Rectal smooth muscle tissue (tissue), 1 donor: ENCODE data around the gene PCP2.

ENCODE experiments used
- H3K27ac ChIP-seq: one replicate; pipeline ENCODE4 v1.7.0; 2013; ENCODE audit warnings: low read depth, low read length, inconsistent platforms
- H3K27me3 ChIP-seq: one replicate; pipeline ENCODE4 v1.7.0; 2013; ENCODE audit warnings: low read length; ENCODE audit not compliant: control insufficient read depth, insufficient read depth
- H3K36me3 ChIP-seq: one replicate; pipeline ENCODE4 v1.7.0; 2013; ENCODE audit warnings: low read length; ENCODE audit not compliant: control insufficient read depth, insufficient read depth
- H3K4me1 ChIP-seq: one replicate; pipeline ENCODE4 v1.7.0; 2013; ENCODE audit warnings: low read length; ENCODE audit not compliant: control insufficient read depth, insufficient read depth
- H3K4me3 ChIP-seq: one replicate; pipeline ENCODE4 v1.7.0; 2013; ENCODE audit warnings: low read length
- H3K9ac ChIP-seq: one replicate; pipeline ENCODE4 v1.7.0; 2013; ENCODE audit warnings: low read length

The PCP2 gene

GRCh38 chr19:7618348-7618747 is 15.2 kb downstream of the PCP2 start:
- H3K9ac ChIP-seq = no peak overlapping the region
- no peak overlapping the region for H3K27ac ChIP-seq
- no peaks in the 10 kb centered on the region for H3K27me3 ChIP-seq
- no peak overlapping the region for H3K4me3 ChIP-seq
- H3K4me1 ChIP-seq = no peaks in the 10 kb centered on the region
- H3K36me3 ChIP-seq = peaks cover 30% of the 10 kb centered on the region

GRCh38 chr19:7617735-7618134 is 15.8 kb downstream of the PCP2 start:
- Histone ChIP-seq H3K4me3 (no peak overlapping the region), H3K27ac (no peak overlapping the region), H3K4me1 (no peaks in the 10 kb centered on the region), H3K27me3 (no peaks in the 10 kb centered on the region), H3K36me3 (peaks cover 25% of the 10 kb centered on the region), H3K9ac (no peak overlapping the region)

DNA sequence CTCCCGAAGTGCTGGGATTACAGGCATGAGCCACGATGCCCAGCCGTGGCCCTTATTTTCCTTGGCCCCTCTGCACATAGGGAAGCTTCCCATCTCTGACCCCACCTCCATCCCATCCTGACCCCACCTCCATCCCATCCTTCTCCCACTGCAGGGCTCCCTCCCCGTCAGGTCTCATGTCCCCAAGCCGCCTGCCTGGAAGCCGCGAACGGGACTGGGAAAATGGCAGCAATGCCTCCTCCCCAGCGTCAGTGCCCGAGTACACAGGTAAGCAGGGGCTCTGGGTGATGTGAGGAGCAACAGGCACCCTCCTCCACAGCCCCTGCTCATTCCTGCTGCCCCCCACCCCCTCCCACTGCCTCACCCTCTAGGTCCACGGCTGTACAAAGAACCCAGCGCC is 16.3 kb downstream of the PCP2 start:
- Histone ChIP-seq H3K9ac (no peak overlapping the region), H3K4me1 (no peaks in the 10 kb centered on the region), H3K36me3 (peaks cover 19% of the 10 kb centered on the region), H3K27ac (no peak overlapping the region), H3K27me3 (no peaks in the 10 kb centered on the region), H3K4me3 (no peak overlapping the region)

GRCh38 chr19:7614859-7615741 is 18.4 kb downstream of the PCP2 start:
- Histone ChIP-seq H3K27me3 (no peaks in the 10 kb centered on the region), H3K36me3 (peaks cover 2% of the 10 kb centered on the region), H3K9ac (no peak overlapping the region), H3K4me1 (no peaks in the 10 kb centered on the region), H3K27ac (no peak overlapping the region), H3K4me3 (no peak overlapping the region)

GRCh38 chr19:7612282-7613274 is 20.9 kb downstream of the PCP2 start:
- no peaks in the 10 kb centered on the region for H3K36me3 ChIP-seq
- no peaks in the 10 kb centered on the region for H3K27me3 ChIP-seq

DNA sequence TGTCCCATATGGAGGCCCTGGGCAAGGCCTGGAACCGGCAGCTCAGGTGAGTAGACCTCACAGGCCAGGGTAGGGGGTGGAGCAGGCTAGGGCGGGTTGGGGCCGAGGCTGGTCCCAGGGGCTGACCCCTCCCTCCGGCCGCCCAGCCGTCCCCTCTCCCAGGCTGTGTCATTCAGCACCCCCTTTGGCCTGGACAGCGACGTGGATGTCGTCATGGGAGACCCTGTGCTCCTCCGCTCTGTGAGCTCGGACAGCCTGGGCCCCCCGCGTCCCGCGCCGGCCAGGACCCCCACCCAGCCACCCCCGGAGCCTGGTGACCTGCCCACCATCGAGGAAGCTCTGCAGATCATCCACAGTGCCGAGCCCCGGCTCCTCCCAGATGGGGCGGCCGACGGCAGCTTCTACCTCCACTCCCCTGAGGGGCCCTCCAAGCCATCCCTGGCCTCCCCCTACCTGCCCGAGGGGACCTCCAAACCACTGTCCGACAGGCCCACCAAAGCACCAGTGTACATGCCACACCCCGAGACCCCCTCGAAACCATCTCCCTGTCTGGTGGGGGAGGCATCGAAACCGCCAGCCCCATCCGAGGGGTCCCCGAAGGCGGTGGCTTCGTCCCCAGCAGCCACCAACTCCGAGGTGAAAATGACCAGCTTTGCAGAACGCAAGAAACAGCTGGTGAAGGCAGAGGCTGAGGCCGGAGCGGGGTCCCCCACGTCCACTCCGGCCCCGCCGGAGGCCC is 21.8 kb downstream of the PCP2 start:
- Histone ChIP-seq H3K27me3 (no peaks in the 10 kb centered on the region), H3K27ac (no peak overlapping the region), H3K36me3 (no peaks in the 10 kb centered on the region), H3K4me1 (no peaks in the 10 kb centered on the region), H3K9ac (no peak overlapping the region), H3K4me3 (no peak overlapping the region)

More at GRCh38 chr19:7612282-7613274, 20.9 kb downstream of the PCP2 start:
- no peak overlapping the region for H3K9ac ChIP-seq
- H3K27ac ChIP-seq = no peak overlapping the region
- H3K4me1 ChIP-seq = no peaks in the 10 kb centered on the region
- H3K4me3 ChIP-seq = no peak overlapping the region

DNA sequence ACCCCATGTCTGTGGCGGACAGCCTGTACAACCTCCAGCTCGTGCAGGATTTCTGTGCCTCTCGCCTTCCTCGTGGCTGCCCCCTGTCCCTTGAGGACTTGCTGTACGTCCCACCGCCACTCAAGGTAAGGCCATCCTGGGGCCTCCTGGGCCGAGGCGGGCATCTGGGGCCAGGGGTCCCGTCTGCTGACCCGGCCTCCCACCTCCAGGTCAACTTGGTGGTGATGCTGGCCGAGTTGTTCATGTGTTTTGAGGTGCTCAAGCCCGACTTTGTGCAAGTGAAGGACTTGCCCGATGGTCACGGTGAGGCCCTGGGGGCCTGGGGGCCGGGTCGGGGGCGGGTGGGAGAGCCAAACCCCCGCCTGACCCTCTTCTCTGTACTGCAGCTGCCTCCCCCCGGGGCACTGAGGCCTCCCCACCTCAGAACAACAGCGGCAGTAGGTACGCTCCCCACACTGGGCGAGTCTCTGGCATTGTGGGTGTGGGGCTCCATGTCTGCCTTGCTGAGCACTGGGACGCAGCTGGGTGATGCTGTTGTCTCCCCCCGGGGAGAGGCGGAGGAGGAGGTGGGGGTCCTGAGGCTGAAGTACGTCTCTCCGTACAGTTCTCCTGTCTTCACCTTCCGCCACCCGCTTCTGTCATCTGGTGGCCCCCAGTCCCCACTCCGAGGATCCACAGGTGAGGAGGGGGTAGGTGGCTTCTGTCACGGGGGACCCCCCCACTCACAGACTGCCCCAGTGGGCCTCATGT is 22.9 kb downstream of the PCP2 start:
- no peak overlapping the region for H3K27ac ChIP-seq
- H3K4me3 ChIP-seq = no peak overlapping the region
- H3K4me1 ChIP-seq = no peaks in the 10 kb centered on the region
- H3K36me3 ChIP-seq = no peaks in the 10 kb centered on the region
- H3K9ac ChIP-seq = no peak overlapping the region
- H3K27me3 ChIP-seq = no peaks in the 10 kb centered on the region

DNA sequence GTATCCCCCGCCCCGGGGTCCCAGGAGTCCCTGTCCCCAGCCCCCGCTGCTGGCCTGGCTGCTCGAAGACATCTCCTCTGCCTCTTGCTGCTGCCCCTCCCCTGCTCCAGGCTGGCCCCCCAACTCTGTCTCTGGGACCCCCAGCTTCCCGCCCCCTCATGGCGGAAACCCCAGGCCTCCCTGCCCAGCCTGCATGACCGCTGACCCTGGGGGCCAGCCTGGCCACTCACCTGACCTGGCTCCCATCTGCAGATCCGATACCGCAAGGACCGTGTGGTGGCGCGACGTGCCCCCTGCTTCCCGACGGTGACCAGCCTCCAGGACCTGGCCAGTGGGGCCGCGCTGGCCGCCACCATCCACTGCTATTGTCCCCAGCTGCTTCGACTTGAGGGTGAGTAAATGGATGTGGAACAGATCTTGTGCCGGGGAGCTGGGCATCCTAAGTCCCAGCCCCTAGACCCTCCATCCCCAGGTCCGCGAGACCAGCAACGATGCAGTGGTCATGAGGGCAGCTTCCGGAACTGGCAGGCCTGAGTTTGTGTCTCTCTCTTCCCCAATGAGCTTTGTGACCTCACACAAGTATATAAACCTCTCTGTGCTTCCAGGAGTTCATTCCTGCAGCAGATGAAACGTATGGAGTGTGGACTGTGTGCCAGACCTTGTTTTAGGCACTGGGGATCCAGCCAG is 25.5 kb downstream of the PCP2 start:
- Histone ChIP-seq H3K27ac (no peak overlapping the region), H3K27me3 (no peaks in the 10 kb centered on the region), H3K4me3 (no peak overlapping the region), H3K4me1 (no peaks in the 10 kb centered on the region), H3K9ac (no peak overlapping the region), H3K36me3 (no peaks in the 10 kb centered on the region)

GRCh38 chr19:7607212-7607873 is 26.2 kb downstream of the PCP2 start:
- H3K27ac ChIP-seq = no peak overlapping the region
- H3K36me3 ChIP-seq = no peaks in the 10 kb centered on the region
- no peak overlapping the region for H3K9ac ChIP-seq
- H3K4me1 ChIP-seq = no peaks in the 10 kb centered on the region
- H3K27me3 ChIP-seq = no peaks in the 10 kb centered on the region
- H3K4me3 ChIP-seq = no peak overlapping the region

DNA sequence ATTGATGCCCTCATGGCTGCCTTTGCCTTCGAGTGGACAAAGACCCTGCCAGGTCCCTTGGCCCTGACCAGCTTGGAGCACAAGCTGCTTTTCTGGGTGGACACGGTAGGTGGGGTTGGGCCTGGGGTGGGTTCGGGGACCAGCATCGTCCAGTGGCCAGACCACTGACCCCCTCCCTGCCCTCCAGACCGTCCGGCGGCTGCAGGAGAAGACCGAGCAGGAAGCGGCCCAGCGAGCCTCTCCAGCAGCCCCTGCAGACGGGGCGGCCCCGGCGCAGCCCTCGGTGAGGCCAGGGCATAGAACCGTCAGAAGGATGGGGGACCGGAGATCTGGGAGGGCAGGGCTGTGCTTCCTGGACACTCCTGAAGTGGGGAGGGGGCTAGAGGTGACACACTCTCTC is 27.2 kb downstream of the PCP2 start:
- Histone ChIP-seq H3K9ac (no peak overlapping the region), H3K4me3 (no peak overlapping the region), H3K36me3 (no peaks in the 10 kb centered on the region), H3K27me3 (no peaks in the 10 kb centered on the region), H3K27ac (no peak overlapping the region), H3K4me1 (no peaks in the 10 kb centered on the region)
